ENCODE results near the gene EFCAB6. TPM values are rescaled to one million over a fixed set of nuclear protein-coding genes. Genes with fewer than 3 reads are reported as not detected.

The EFCAB6 gene
- total and polyA plus RNA-seq, 12 donors: 1.6 to 4.8 (median 2.9) TPM

GRCh38 chr22:43827926-43828724, 16.0 kb upstream of the EFCAB6 start:
- WGBS, 4 donors: 61 to 73% (median 71%) methylated on average over 13 to 16 of the region's 16 CpGs
- no peaks in the 10 kb centered on the region for H3K9me3 ChIP-seq (replicated peaks in 1 of 3)
- no peak overlapping the region for H3K27ac ChIP-seq
- H3K4me1 ChIP-seq (replicated peaks in 1 of 2): no peaks in the 10 kb centered on the region
- TF ChIP-seq CTCF (IDR thresholded peaks at IDR 0.05) (no peak), POLR2A (IDR thresholded peaks at IDR 0.05) (no peak)
- DNase-seq: peak in 1 of 7 donors; percentile 8
- no peak overlapping the region for H3K4me3 ChIP-seq
- H3K36me3 ChIP-seq (replicated peaks in 1 of 2): no peaks in the 10 kb centered on the region
- intact Hi-C loops (cut with DNase I): loop anchor here in 1 of 2 donors (10.0 kb wide), 1 partner anchor 433 kb away; no protein-coding TSS in a partner anchor
- no peaks in the 10 kb centered on the region for H3K27me3 ChIP-seq

GRCh38 chr22:43827003-43827735, 15.1 kb upstream of the EFCAB6 start:
- H3K36me3 ChIP-seq (replicated peaks in 1 of 2): no peaks in the 10 kb centered on the region
- H3K4me1 ChIP-seq (replicated peaks in 1 of 2): no peaks in the 10 kb centered on the region
- DNase-seq: peak in 1 of 7 donors; percentile 30
- no peak for TF ChIP-seq CTCF (IDR thresholded peaks at IDR 0.05)
- TF ChIP-seq POLR2A (IDR thresholded peaks at IDR 0.05): no peak
- intact Hi-C loops (cut with DNase I): loop anchor here in 1 of 2 donors (10.0 kb wide), 1 partner anchor 432 kb away; no protein-coding TSS in a partner anchor
- H3K27ac ChIP-seq: peak overlapping the region in 1 of 5 donors; percentile 23
- H3K27me3 ChIP-seq: no peaks in the 10 kb centered on the region
- H3K4me3 ChIP-seq: no peak overlapping the region
- 39 to 42% (median 41%) methylated on average over 13 of the region's 13 CpGs for WGBS, 4 donors
- H3K9me3 ChIP-seq (replicated peaks in 1 of 3): no peaks in the 10 kb centered on the region

- no peaks in the 10 kb centered on the region for H3K4me1 ChIP-seq (replicated peaks in 1 of 2)
- DNase-seq: peak in 6 of 7 donors; percentile 21 to 62 (median 36)
- TF ChIP-seq POLR2A (IDR thresholded peaks at IDR 0.05) (no peak), CTCF (IDR thresholded peaks at IDR 0.05) (peak in 3 of 6 experiments; percentile 20 to 33 (median 25))
- no peaks in the 10 kb centered on the region for H3K27me3 ChIP-seq
- no peak overlapping the region for H3K4me3 ChIP-seq
- H3K9me3 ChIP-seq (replicated peaks in 1 of 3): no peaks in the 10 kb centered on the region
- H3K27ac ChIP-seq: peak overlapping the region in 1 of 5 donors; percentile 23
- intact Hi-C loops (cut with DNase I): loop anchor here in 1 of 2 donors (10.0 kb wide), 1 partner anchor 432 kb away; no protein-coding TSS in a partner anchor
- WGBS, 4 donors: 39 to 48% (median 44%) methylated on average over 16 of the region's 16 CpGs
- no peaks in the 10 kb centered on the region for H3K36me3 ChIP-seq (replicated peaks in 1 of 2)
Measured at GRCh38 chr22:43826142-43827002, 14.3 kb upstream of the EFCAB6 start.

Measured in adrenal gland (tissue), 12 donors.